Epithelial cell of proximal tubule (primary cell): ENCODE results near the gene DCAF7. TPM values are rescaled to one million over a fixed set of nuclear protein-coding genes. Genes with fewer than 3 reads are reported as not detected.

Experiments
- DNase-seq: peaks from one replicate; pipeline ENCODE4 v3.0.0-alpha.2; 2011; ENCODE audit warnings: low read depth
- H3K4me3 ChIP-seq: 2 replicates; pipeline ENCODE4 v1.5.1; 2011; ENCODE audit warnings: low read depth, mild to moderate bottlenecking, low read length
- CTCF ChIP-seq: conservative IDR thresholded peaks from 2 replicates; pipeline ENCODE4 v1.5.1; 2012; ENCODE audit warnings: low read depth, mild to moderate bottlenecking, low read length
- total RNA-seq: library from RNA; depleted of rRNA; stranded (reverse); fragments of >200 nt; gene quantifications from 2 replicates; pipeline ENCODE4 v1.2.3, GENCODE V29; 2015

Gene DCAF7
- total RNA-seq, 1 donor from 2014 or later: 45.8 TPM

DNA sequence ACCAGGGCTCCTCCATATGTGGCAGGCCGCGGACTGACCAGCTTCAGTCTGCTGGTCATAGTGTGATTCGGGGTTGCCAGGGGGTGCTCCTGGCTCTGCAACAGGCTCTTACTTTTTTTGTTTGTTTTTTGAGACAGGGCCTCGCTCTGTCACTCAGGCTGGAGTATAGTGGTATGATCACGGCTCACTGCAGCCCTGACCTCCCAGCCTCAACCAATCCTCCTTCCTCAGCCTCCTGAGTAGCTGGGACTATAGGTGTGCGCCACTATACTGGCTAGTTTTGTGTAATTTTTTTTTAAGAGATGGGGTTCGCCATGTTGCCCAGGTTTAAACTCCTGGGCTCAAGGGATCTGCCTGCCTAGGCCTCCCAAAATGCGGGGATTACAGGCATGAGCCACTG is 38.9 kb upstream of the DCAF7 start:
- H3K4me3 ChIP-seq: no peak overlapping the region
- TF ChIP-seq CTCF: no peak
- DNase-seq: no peak

DNA sequence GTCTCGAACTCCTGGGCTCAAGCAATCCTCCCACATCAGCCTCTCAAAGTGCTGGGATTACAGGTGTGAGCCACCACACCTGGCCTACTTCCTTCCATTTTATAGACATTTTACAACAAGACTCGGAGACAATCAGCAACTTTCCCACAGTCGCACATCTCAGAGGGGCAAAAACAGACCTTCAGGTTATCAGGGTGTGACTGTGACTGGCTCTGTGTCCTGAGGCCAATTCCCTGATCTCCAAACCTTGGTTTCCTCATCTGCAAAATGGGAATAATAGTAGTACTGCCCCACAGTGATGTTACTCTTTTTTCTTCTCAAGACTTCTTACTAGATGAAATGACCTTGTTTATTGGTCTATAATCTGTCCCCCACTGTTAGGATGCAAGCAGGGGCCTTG is 37.9 kb upstream of the DCAF7 start:
- TF ChIP-seq CTCF: no peak
- no peak overlapping the region for H3K4me3 ChIP-seq
- DNase-seq: no peak

DNA sequence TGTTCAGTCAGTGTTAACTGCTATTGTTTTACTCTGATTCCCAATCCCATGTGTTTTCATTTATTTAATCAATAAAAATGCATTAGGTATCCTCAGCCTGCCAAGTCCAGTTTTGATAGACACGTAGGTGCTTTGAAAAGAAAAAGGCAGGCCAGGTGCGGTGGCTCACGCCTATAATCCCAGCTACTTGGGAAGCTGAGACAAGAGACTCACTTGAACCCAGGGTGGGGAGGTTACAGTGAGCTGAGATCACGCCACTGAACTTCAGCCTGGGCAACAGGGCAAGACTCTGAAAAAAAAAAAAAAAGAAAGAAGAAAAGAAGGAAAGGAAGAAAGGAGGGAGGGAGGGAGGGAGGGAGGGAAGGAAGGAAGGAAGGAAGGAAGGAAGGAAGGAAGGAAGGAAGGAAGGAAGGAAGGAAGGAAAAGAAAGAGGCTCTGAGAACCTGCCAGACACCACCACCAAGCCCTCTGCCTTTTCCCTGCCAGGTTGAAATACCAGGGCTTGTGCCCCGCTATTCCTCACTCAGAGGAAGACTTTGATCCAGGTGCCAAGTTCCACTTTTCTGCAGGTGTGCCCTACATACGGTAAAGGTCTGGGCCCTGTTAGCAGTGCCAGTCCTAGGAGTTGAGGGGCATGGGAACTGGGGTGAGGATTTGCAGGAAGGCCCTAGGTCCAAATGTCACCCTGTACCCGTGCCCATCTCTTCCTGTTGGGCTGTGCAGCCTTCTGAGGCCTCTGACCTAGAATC is 37.2 kb upstream of the DCAF7 start:
- DNase-seq: no peak

GRCh38 chr17:63514477-63514876 is 35.8 kb upstream of the DCAF7 start:
- H3K4me3 ChIP-seq: no peak overlapping the region
- no peak for DNase-seq
- TF ChIP-seq CTCF: no peak

More for the DNA sequence above, 37.2 kb upstream of the DCAF7 start:
- no peak for TF ChIP-seq CTCF
- no peak overlapping the region for H3K4me3 ChIP-seq

GRCh38 chr17:63514974-63515373 is 35.3 kb upstream of the DCAF7 start:
- no peak for DNase-seq
- TF ChIP-seq CTCF: no peak
- no peak overlapping the region for H3K4me3 ChIP-seq

- no peak for DNase-seq
- no peak overlapping the region for H3K4me3 ChIP-seq
- no peak for TF ChIP-seq CTCF
Observed at GRCh38 chr17:63515426-63515825, 34.9 kb upstream of the DCAF7 start.
